ENCODE results near the gene PGAP1. TPM values are rescaled to one million over a fixed set of nuclear protein-coding genes. Genes with fewer than 3 reads are reported as not detected.
"Not testable (repeated sequence)": the region's sequence is repeated elsewhere in the genome, so short reads cannot be mapped to it uniquely, and the experiment has no call there.

PGAP1 gene
- polyA plus RNA-seq, 1 experiment, result 2.5 TPM

GRCh38 chr2:196918927-196919326 lies 7.6 kb downstream of the PGAP1 start:
- H3K27me3 ChIP-seq (ENCODE audit: control insufficient read depth, insufficient read depth, low read length), result no peaks in the 10 kb centered on the region
- DNase-seq (ENCODE audit: low read depth), result no peak
- ChIA-PET CTCF (no interaction called here), POLR2A (no interaction called here)
- no peak for TF ChIP-seq CTCF (IDR thresholded peaks at IDR 0.05; ENCODE audit: insufficient read depth, low read depth, low read length)
- no peak overlapping the region for H3K4me3 ChIP-seq (ENCODE audit: low read depth, low read length)
- H3K36me3 ChIP-seq (ENCODE audit: control insufficient read depth, insufficient read depth, low read length), result no peaks in the 10 kb centered on the region; the same call in 1 of the 2 replicates

GRCh38 chr2:196917802-196918201 lies 8.7 kb downstream of the PGAP1 start:
- ChIA-PET POLR2A (no interaction called here), CTCF (no interaction called here)
- no peak overlapping the region for H3K4me3 ChIP-seq (ENCODE audit: low read depth, low read length)
- no peak for DNase-seq (ENCODE audit: low read depth)
- no peaks in the 10 kb centered on the region; the same call in 1 of the 2 replicates for H3K36me3 ChIP-seq (ENCODE audit: control insufficient read depth, insufficient read depth, low read length)
- H3K27me3 ChIP-seq (ENCODE audit: control insufficient read depth, insufficient read depth, low read length), result no peaks in the 10 kb centered on the region
- TF ChIP-seq CTCF (IDR thresholded peaks at IDR 0.05; ENCODE audit: insufficient read depth, low read depth, low read length), result no peak

- DNase-seq (ENCODE audit: low read depth), result no peak
- H3K4me3 ChIP-seq (ENCODE audit: low read depth, low read length), result no peak overlapping the region
- POLR2A ChIA-PET, result no interaction called here
- H3K36me3 ChIP-seq (ENCODE audit: control insufficient read depth, insufficient read depth, low read length), result no peaks in the 10 kb centered on the region; the same call in 1 of the 2 replicates
- TF ChIP-seq CTCF (IDR thresholded peaks at IDR 0.05; ENCODE audit: insufficient read depth, low read depth, low read length), result no peak
- CTCF ChIA-PET, result no interaction called here
- no peaks in the 10 kb centered on the region for H3K27me3 ChIP-seq (ENCODE audit: control insufficient read depth, insufficient read depth, low read length)
Observed at GRCh38 chr2:196915507-196916189, 10.9 kb downstream of the PGAP1 start.

GRCh38 chr2:196914867-196915460 lies 11.5 kb downstream of the PGAP1 start:
- CTCF ChIA-PET, result no interaction called here
- POLR2A ChIA-PET, result no interaction called here
- no peak for TF ChIP-seq CTCF (IDR thresholded peaks at IDR 0.05; ENCODE audit: insufficient read depth, low read depth, low read length)
- no peak for DNase-seq (ENCODE audit: low read depth)
- H3K27me3 ChIP-seq (ENCODE audit: control insufficient read depth, insufficient read depth, low read length), result no peaks in the 10 kb centered on the region
- no peak overlapping the region for H3K4me3 ChIP-seq (ENCODE audit: low read depth, low read length)
- H3K36me3 ChIP-seq (ENCODE audit: control insufficient read depth, insufficient read depth, low read length), result no peaks in the 10 kb centered on the region; the same call in 1 of the 2 replicates

- ChIA-PET POLR2A (no interaction called here), CTCF (interaction anchor here (1.2 kb wide), 1 partner anchor 11 kb away, joined by 3 read pairs; no protein-coding TSS in a partner anchor)
- TF ChIP-seq CTCF (IDR thresholded peaks at IDR 0.05; ENCODE audit: insufficient read depth, low read depth, low read length), result no peak
- no peak for DNase-seq (ENCODE audit: low read depth)
- H3K36me3 ChIP-seq (ENCODE audit: control insufficient read depth, insufficient read depth, low read length), result no peaks in the 10 kb centered on the region
- no peak overlapping the region for H3K4me3 ChIP-seq (ENCODE audit: low read depth, low read length)
- H3K27me3 ChIP-seq (ENCODE audit: control insufficient read depth, insufficient read depth, low read length), result no peaks in the 10 kb centered on the region
Observed at GRCh38 chr2:196913691-196914090, 12.8 kb downstream of the PGAP1 start.

- H3K27me3 ChIP-seq (ENCODE audit: control insufficient read depth, insufficient read depth, low read length); H3K4me3 ChIP-seq (ENCODE audit: low read depth, low read length); CTCF ChIA-PET; POLR2A ChIA-PET; DNase-seq (ENCODE audit: low read depth); H3K36me3 ChIP-seq (ENCODE audit: control insufficient read depth, insufficient read depth, low read length): not testable (repeated sequence)
Observed at GRCh38 chr2:196905365-196905764, 21.1 kb downstream of the PGAP1 start.
